NOMO-1 (cell line): ENCODE results near the gene EYA2.

Source experiments
- DNase-seq, 2 experiments: peaks; one replicate each; lab custom pipeline; 2025; ENCODE audit not compliant: unreplicated experiment in 2 of 2; lab: John Stamatoyannopoulos, UW

The EYA2 gene

GRCh38 chr20:46975976-46976375 is 81.3 kb downstream of the EYA2 start:
- no peak for DNase-seq

DNA sequence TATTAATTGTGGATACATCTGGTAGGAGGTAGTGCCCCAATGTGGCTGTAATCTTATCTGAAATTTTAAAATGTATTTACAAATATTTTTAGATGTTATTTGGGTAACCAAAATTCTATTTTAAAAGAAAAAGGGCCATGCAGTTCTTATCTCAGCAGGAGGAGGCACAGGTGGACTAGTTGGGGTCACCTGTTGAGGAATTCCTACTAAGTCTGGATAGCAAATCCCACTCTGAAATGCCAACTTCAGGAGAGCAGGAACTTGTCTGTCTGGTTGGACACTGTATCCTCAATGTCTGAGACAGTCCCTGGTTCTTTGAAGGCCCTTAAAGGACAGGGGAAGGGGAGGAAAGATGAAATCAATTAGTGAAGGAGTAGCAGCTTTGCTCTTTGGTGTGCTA is 82.6 kb downstream of the EYA2 start:
- no peak for DNase-seq

GRCh38 chr20:46977909-46978588 is 83.4 kb downstream of the EYA2 start:
- DNase-seq: no peak

DNA sequence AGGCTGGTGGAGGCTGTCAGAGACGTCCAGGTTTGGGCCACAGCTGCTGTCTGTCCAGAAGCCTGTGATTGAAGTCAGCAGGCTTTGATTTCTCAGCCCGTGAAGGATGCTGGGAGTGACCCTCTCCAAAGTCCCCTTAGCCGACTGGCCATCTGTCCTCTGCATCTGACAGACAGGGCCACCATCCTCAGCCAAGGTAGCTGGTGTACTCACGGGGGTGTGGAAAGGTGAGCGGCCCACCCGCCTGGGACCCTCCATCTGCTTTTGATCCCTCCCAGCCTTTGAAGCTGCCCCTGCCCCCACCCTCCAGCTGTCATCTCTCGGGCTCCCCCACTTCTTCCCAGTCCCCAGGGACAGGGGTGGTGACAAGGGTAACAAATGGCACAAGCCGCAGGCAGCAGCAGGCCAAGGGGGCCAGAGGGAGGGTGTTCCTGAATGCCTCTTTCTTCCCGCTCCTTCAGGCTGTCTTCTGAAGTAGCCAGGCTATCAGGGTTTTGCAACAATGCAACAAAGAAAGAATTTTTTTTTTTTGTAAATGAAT is 84.4 kb downstream of the EYA2 start:
- DNase-seq: no peak

DNA sequence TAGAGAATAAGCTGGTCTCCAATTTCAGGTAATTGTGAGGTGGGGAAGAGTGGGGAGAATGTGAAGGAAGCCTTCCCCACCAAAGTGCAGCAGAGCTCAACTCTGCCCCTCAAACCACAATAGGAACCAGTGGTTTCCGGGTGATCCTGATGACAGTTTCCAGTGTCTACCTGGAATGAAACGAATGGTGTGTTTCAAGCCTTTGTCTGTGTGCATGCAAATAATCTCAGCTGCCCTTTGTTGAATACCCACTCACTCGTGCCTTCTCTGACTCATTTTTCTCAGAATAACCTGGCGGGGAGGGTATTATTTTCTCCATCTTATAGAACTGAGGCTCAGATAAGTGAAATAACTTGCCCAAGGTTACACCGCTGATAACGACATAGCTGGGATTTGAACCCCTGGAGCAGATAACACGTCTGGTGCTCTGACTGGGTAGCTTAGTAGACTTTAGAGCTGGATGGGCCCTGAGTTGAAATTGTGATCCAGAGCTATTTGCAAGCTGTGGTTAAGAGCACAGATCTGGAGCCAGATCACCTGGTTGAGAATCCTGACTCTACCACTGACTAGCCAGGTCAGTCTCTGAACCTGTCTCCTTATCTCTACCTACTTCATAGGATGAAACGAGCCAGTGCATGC is 85.1 kb downstream of the EYA2 start:
- DNase-seq: no peak

GRCh38 chr20:46981184-46981583 is 86.5 kb downstream of the EYA2 start:
- no peak for DNase-seq

- DNase-seq: no peak
Observed at GRCh38 chr20:46983466-46983865, 88.8 kb downstream of the EYA2 start.

GRCh38 chr20:46984405-46984804 is 89.8 kb downstream of the EYA2 start:
- no peak for DNase-seq

DNA sequence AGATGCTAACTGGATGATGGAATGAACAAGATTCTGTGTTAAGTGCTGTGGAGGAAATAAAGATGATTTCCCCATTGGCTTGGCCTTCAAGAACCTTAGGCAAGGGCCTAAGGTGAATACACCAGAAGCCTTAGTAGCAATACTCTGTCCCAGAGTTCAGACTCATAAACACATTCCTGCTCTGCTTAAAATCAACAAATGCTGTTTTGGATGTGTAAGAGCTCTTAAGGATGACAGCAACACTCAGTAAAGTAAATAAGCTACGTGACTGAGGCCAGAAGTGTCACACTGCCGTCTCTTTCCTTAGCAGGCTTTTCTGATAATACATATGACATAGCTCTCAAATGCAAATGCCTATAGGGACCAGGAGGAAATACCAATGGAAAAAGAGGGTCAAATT is 90.6 kb downstream of the EYA2 start:
- no peak for DNase-seq

- no peak for DNase-seq
Observed at GRCh38 chr20:46985671-46986070, 91.0 kb downstream of the EYA2 start.

GRCh38 chr20:46987001-46987400 is 92.4 kb downstream of the EYA2 start:
- DNase-seq: no peak

GRCh38 chr20:46990017-46990595 is 95.5 kb downstream of the EYA2 start:
- DNase-seq: no peak

- DNase-seq: no peak
Observed at GRCh38 chr20:46990596-46991104, 96.0 kb downstream of the EYA2 start.

DNA sequence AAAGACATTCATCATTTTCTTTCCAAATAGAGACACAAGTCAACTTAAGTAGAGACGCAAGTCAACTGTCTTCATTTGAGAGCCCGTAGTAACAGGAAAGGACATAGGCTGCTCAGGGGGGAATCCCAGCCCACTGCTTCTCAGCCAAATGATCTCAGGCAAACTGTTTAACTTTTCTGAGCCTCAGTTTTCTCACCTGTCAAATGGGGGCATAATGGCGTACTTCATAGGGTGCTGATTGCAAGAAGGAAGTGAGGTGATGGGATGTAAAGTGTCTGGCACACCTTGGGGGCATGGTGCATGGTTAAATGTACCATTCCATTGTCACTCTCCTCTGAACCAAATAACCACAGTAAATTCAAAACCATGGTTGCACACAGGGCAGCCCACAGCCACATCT is 96.5 kb downstream of the EYA2 start:
- DNase-seq: no peak

DNA sequence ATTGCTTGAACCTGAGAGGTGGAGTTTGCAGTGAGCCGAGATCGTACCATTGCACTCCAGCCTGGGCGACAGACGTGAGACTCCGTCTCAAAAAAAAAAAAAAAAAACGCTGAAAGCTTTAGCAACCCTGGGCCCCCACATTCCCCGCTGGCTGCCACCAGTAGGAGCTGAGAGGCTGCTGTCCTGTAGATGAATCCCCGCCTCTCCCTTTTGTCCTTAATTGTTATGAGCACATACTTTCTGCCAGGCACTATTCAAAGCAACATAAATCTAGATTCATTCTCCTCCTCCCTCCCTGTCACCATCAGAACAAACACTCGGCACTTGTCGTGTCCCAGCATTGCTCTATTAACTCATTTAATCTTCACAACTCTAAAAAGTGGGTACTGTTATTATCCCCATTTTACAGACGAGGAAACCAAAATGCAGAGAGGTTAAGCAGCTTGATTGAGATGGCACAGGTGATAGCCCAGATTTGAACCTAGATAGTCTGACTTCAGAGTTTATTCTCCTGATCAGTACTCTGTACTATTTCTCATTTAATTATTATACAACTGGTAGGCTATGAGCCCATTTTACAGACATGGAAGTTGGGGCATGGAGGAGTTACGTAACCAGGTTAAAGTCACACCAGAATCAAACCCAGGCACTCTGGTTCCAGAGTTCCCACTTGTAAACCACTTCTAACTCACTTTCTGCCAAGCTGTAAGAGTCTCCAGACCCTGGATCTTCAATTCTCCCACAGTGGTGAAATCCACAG is 97.4 kb downstream of the EYA2 start:
- no peak for DNase-seq

GRCh38 chr20:46992640-46993035 is 98.0 kb downstream of the EYA2 start:
- DNase-seq: no peak

DNA sequence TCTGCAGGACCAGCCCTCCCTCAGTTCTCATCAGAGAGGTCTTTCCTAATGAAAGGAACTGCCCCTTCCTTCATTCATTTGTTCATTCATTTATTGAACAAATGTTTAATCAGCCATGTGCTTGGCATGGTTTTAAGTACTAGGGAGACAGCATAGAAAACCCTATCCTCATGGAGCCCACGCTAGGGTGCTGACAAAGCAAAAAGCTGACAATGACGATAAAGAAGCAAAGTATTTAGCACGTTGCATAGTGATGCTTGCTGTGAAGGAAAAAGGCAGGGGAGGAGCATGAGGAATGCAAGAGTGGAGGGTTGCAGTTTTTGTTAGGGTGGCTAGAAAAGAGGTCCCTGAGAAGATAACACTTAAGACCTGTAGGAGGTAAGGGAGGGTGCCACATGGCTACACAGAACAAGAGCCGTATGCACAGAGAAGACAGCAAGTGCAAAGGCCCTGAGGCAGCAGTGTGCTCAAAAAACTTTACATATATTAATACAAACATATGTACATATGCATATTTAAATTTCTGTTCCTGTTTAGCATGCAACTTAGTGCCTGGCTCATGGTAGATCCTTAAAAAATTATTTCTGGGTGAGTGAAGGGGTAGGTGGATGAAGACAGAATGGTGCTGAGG is 98.9 kb downstream of the EYA2 start:
- no peak for DNase-seq

GRCh38 chr20:46994341-46994740 is 99.7 kb downstream of the EYA2 start:
- peak in 1 of 2 experiments; percentile 34 for DNase-seq

GRCh38 chr20:46995561-46996142 is 101.0 kb downstream of the EYA2 start:
- no peak for DNase-seq

GRCh38 chr20:46997187-46997586 is 102.5 kb downstream of the EYA2 start:
- no peak for DNase-seq
